ENCODE results near the gene RFTN2.
"Not testable (repeated sequence)": the region's sequence is repeated elsewhere in the genome, so short reads cannot be mapped to it uniquely, and the experiment has no call there.

Gene RFTN2

GRCh38 chr2:197606180-197606579 lies 69.2 kb downstream of the RFTN2 start:
- no peak for DNase-seq (ENCODE audit: low read depth, low spot score)

DNA sequence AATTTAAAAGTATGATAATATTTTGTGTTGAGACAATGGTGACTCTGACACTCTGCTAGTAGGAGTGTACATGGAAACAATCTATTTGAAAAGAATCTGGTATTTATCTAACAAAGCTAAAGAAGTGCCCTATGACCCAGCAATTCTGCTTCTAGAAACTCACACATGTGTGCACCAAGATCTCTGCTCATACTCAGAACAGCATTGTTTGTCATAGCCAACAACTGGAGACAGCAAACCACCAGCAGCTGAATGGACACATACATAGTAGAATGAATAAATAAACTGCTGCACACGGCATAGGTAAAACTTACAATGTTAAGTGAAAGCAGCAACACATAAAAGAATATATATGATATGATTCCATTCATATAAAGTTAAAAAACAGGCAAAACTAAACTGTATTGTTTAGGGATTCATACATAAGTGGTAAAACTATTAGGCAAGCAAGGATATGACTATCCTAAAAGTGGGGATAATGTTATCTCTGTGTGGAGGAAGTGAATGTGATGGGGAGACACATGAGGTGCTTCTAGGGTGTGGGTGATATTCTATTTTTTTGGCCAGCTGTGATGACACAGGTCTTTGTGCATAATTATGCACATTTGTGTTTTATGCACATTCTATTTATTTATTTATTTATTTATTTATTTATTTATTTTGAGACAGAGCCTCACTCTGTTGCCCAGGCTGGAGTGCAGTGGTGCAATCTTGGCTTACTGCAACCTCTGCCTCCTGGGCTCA lies 71.1 kb downstream of the RFTN2 start:
- no peak for DNase-seq (ENCODE audit: low read depth, low spot score)

DNA sequence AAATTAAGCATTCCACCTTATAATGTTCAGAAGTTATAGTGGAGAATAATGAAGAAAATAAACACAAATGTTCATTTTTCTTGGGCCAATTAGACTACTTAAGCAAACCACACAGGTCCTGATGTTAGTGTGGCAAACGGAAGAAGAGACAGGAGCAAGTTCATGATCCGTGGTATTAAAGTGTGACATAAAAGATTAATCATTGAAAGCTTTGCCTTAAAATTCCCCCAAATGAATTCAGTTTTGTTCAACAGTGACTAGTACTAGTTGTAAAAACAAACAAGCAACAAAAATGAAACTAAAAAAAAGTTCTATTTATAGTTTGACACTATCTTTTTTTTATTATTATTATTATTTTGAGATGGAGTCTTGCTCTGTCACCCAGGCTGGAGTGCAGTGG lies 73.7 kb downstream of the RFTN2 start:
- DNase-seq (ENCODE audit: low read depth, low spot score): no peak

DNA sequence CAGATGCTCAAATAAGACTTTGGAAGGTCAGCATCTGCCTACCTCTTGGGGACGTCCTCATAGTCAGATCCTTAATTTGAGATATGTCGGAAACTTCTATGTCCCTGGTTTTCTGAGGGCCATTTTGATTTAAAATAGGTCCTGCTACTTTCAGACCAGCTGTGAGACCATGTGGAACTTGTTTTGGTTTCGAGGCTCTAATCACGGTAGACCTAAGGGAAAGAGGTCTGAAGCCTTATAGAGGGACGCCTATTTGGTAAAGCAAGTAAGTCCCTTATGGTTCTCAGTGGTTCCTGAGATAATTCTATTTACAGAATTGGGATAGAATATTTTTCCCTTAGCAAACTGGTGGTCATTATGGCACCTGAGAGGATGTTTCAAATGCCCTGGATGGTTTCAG lies 75.1 kb downstream of the RFTN2 start:
- DNase-seq (ENCODE audit: low read depth, low spot score): no peak

DNA sequence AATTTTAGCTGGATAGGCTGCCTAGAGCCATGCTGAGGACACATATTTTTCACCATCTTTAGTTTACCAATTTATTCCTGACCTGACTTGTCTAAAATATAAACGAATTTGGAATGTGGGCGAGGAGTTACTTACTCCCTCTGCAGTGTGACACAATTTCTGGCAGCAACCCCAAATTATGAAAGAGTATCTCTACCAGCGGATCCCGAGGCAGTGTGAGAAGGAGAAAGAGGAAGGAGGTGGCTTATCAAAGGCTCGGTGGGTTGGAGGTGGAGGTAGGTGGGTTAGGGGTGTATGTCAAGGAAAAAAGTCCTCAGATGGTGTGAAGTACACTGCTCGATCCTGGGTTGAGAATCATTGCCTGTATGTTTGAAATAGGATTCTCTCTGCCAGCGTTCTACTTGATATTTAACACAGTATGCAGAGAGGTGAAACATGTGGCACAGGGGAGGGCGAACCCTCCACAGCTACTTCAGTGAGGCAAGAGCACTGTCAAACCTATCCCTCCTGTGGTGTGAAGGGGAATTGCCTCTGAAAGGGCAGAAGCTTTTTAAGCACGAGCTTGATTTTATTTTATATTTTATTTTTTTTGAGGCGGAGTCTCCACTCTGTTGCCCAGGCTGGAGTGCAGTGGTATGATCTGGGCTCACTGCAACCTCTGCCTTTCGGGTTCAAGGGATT lies 76.0 kb downstream of the RFTN2 start:
- peak; percentile 17 for DNase-seq (ENCODE audit: low read depth, low spot score)

DNA sequence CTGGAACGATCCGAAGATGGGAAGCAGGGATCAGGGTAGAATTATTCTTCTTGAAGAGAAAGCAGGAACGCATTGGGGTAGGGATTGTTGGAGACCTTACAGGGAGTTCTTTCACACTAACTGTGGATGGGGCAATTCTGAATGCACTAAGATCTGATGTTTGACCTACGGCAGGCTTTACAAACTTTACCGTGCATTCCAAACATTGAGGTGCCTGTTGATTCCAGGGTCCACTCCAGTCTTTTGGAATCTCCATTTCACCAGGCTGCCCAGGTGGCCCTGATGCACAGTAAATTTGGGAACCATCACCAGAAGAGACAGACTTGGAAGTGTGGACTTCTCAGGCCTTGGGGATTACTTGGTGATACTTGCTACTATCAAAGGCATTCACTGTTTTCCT lies 76.9 kb downstream of the RFTN2 start:
- no peak for DNase-seq (ENCODE audit: low read depth, low spot score)

DNA sequence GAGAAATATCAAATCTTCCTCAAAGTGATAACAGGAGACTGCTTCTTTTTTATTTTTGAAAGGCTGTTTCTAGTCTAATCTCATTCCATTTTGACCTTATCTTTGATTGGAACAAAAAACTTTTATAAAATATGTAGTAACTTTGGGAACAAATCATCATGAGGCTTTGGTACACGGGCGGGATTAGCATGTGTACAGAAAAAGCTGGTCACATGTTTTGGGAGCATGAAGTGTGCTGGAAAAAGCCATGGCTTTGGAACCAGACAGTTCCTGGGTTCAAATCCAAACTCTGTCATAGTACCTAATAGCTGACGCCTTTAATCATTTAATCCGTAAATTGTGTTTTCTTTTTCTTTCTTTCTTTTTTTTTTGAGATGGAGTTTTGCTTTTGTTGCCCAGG lies 78.2 kb downstream of the RFTN2 start:
- DNase-seq (ENCODE audit: low read depth, low spot score): no peak

DNA sequence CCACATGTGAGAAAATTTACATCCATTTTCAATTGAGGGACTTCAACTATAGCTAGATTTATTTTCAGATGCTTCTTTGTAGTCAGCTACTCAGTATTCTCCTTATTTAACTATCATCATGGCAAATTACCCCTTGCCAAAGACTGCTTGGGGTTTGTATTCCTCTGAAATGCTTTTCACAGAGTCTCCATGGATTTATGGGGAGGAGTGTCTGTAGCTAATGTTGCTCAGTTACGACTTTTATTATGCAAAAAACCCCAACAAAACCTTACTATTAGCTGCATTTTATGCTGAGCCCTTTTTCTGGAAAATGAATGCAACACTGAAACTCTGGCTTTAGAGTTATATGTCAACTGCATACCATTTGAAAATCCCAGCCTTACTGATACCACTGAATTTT lies 78.6 kb downstream of the RFTN2 start:
- DNase-seq (ENCODE audit: low read depth, low spot score): no peak

DNA sequence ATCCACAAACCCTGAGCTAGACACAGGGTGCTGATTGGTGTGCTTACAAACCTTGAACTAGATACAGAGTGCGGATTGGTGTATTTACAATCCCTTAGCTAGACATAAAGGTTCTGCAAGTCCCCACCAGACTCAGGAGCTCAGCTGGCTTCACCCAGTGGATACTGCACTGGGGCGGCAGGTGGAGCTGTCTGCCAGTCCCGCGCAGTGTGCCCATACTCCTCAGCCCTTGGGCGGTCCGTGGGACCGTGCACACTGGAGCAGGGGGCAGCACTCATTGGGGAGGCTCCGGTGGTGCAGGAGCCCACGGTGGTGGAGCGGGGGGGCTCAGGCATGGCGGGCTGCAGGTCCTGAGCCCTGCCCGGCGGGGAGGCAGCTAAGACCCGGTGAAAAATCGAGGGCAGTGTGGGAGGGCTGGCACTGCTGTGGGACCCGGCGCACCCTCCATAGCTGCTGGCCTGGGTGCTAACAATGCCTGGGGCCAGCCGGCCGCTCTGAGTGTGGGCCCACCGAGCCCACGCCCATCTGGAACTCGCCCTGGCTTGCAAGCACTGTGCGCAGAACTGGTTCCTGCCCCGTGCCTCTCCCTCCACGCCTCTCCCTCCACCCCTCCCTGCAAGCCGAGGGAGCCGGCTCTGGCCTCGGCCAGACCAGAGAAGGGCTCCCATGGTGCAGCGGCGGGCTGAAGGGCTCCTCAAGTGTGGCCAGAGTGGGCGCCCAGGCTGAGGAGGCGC lies 83.9 kb downstream of the RFTN2 start:
- DNase-seq (ENCODE audit: low read depth, low spot score): no peak

- not testable (repeated sequence) for DNase-seq (ENCODE audit: low read depth, low spot score)
Measured at GRCh38 chr2:197587255-197587654, 88.1 kb downstream of the RFTN2 start.

DNA sequence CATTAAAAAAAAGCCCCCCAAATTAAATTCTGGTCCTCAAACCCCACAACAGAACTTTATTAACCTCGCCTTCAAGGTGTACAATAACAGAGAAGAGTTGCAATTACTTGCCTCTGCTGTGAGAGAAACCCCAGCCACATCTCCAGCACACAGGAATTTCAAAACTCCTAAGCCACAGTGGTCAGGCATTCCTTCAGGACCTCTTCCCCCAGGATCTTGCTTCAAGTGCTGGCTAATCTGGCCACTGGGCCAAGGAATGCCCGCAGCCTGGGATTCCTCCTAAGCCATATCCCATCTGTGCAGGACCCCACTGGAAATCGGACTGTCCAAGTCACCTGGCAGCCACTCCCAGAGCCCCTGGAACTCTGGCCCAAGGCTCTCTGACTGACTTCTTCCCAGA lies 95.2 kb downstream of the RFTN2 start:
- DNase-seq (ENCODE audit: low read depth, low spot score): peak; percentile 68

DNA sequence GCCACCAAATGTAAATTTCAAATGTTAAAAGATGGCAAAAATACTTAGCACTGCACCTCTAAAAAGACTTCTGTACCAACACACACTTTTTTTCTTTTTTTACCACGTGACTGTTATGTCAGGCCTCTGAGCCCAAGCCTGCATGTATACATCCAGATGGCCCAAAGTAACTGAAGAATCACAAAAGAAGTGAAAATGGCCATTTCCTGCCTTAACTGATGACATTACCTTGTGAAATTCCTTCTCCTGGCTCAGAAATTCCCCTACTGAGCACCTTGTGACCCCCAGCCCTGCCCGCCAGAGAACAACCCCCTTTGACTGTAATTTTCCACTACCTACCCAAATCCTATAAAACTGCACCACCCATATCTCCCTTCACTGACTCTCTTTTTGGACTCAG lies 97.1 kb downstream of the RFTN2 start:
- DNase-seq (ENCODE audit: low read depth, low spot score): not testable (repeated sequence)

DNA sequence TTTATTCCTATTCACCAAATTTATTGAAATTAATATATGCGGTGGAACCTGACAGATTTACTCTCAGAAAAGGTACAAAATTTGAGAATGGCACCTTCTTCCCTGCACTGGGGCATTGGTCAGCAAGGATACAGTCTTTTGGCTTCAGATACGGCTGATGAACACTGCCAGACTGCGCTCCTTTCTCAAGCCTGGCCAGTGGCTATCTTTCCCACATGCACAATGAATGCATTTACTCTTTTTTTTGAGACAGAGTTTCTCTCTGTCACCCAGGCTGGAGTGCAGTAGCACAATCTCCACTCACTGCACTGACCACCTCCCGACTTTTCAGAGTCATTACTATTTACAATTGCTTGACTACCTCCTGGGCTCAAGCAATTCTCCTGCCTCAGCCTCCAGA lies 97.9 kb downstream of the RFTN2 start:
- DNase-seq (ENCODE audit: low read depth, low spot score): no peak

DNA sequence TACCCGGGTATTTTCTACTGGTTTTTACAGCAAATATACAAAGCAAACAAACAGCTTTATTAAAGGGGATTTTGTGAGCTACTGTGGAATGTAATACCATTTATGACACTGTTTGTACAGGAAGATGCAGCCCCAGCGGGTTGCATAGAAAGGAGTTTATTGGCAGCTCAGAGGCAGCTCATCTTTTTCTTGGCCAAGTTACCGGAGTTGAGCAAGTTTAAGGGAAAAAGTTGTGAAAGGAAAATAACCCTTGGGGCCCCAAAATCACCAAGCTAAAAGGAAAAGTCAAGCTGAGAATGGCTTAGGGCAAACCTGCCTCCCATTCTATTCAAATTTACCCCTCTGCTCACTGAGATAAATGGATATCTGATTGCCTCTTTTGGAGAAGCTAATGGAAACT lies 98.8 kb downstream of the RFTN2 start:
- peak; percentile 18 for DNase-seq (ENCODE audit: low read depth, low spot score)

DNA sequence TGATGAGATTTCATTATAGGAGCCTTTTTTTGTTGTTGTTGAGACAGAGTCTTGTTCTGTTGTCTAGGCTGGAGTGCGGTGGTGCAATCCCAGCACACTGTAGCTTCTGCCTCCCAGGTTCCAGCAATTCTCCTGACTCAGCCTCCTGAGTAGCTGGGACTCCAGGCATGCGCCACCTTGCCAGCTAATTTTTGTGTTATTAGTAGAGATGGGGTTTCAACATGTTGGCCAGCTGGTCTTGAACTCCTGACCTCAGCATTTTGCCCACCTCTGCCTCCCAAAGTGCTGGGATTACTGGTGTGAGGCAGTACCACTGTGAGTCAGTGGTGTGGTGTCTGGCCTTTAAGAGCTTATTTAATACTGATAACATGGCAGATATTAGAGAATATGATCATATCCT lies 99.4 kb downstream of the RFTN2 start:
- DNase-seq (ENCODE audit: low read depth, low spot score): peak; percentile 25

DNA sequence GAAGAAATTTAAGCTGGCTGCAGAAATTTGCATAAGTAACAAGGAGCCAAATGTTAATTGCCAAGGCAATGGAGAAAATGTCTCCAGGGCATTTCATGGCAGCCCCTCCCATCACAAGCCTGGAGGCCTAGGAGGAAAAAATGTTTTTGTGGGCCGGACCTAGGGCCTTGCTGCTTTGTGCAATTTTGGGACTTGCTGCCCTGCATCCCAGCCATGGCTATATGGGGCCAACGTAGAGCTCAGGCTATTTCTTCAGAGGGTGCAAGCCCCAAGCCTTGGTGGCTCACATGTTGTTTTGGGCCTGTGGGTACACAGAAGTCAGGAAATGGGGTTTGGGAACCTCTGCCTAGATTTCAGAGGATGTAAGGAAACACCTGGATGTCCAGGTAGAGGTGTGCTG lies 101.8 kb downstream of the RFTN2 start:
- DNase-seq (ENCODE audit: low read depth, low spot score): no peak

GRCh38 chr2:197571627-197572271 lies 103.6 kb downstream of the RFTN2 start:
- DNase-seq (ENCODE audit: low read depth, low spot score): peak; percentile 26

DNA sequence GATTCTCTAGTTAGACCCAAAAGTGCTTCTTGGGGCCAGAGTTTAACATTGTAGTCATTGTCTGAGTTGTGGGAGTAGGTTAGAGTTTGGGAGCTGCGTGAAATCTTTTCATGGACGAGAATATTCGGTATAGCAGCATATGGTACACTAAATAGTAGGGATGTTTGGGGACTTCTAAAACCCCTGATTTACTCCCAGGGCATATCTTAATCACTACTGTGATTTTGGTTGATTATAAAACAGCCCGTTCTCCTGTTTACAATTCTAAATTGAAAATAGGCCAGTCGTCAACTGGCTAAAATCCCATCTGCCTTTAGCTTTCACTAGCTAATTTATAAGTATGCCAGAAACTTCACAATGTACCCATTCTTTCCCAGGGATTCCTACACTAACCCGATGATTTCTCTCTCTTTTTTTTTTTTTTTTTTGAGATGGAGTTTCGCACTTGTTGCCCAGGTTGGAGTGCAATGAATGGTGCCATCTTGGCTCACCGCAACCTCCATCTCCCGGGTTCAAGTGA lies 115.2 kb downstream of the RFTN2 start:
- no peak for DNase-seq (ENCODE audit: low read depth, low spot score)

GRCh38 chr2:197559681-197560080 lies 115.7 kb downstream of the RFTN2 start:
- DNase-seq (ENCODE audit: low read depth, low spot score): peak; percentile 44

DNA sequence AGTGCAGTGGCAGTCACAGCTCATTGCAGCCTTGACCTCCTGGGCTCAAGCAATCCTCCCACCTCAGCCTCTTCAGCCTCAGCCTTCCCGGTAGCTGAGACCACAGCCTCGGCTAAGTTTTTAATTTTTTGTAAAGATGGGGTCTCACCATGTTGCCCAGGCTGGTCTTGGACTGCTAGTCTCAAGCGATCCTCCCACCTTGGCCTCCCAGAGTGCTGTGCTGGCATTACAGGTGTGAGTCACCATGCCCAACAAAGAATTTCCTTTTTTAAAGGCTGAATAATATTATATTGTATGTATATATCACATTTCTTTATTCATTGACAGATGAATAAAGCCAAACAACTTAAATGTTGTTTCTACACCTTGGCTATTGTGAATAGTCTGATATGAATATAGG lies 117.0 kb downstream of the RFTN2 start:
- no peak for DNase-seq (ENCODE audit: low read depth, low spot score)

DNA sequence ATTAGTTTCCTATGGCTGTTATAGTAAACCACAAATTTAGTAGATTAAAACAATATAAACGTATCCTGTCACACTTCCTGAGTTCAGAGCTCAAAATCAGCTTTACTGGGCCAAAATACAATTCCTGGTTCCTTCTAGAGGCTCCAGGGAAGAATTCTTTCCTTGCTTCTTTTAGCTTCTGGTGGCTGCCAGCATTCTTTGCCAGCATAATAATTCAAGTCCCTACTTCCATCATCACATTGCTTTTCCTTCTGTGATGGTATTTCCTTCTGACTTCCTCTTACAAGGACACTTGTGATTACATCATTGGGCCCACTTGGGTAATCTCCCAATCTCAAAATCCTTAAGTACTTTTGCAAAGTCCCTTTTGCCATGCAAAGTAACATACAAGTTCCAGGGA lies 118.9 kb downstream of the RFTN2 start:
- DNase-seq (ENCODE audit: low read depth, low spot score): no peak

- DNase-seq (ENCODE audit: low read depth, low spot score): no peak
Measured at GRCh38 chr2:197555467-197555866, 119.9 kb downstream of the RFTN2 start.
